H9 (cell line): ENCODE data around the gene LYRM9. TPM values are rescaled to one million over a fixed set of nuclear protein-coding genes. Genes with fewer than 3 reads are reported as not detected.

ENCODE experiments used
- DNase-seq: peaks from one replicate; pipeline ENCODE4 v3.0.0-alpha.2; 2017
- H2AFZ ChIP-seq: one replicate; pipeline ENCODE4 v1.6.1; 2013; ENCODE audit warnings: mild to moderate bottlenecking, low read length, control low read depth, moderate library complexity
- H2AK5ac ChIP-seq: 2 replicates; pipeline ENCODE4 v1.6.1; 2013; ENCODE audit warnings: low read length, control low read depth, mixed read lengths; ENCODE audit not compliant: insufficient read length
- H2BK120ac ChIP-seq: one replicate; pipeline ENCODE4 v1.6.1; 2013; ENCODE audit warnings: low read depth, mild to moderate bottlenecking, low read length, control low read depth, inconsistent platforms; ENCODE audit not compliant: poor library complexity, severe bottlenecking
- H2BK12ac ChIP-seq: 2 replicates; pipeline ENCODE4 v1.6.1; 2013; ENCODE audit warnings: low read length, control low read depth, mixed read lengths, low read depth; ENCODE audit not compliant: insufficient read length
- H2BK15ac ChIP-seq: 2 replicates; pipeline ENCODE4 v1.6.1; 2013; ENCODE audit warnings: low read depth, low read length, control low read depth
- H2BK20ac ChIP-seq: one replicate; pipeline ENCODE4 v1.6.1; 2013; ENCODE audit warnings: low read depth, mild to moderate bottlenecking, low read length, control low read depth, inconsistent platforms; ENCODE audit not compliant: poor library complexity, severe bottlenecking
- H2BK5ac ChIP-seq: 2 replicates; pipeline ENCODE4 v1.6.1; 2013; ENCODE audit warnings: low read length, control low read depth, mixed read lengths; ENCODE audit not compliant: insufficient read length
- H3K14ac ChIP-seq: 2 replicates; pipeline ENCODE4 v1.6.1; 2013; ENCODE audit warnings: low read length, control low read depth; ENCODE audit not compliant: insufficient read depth
- H3K18ac ChIP-seq: 2 replicates; pipeline ENCODE4 v1.6.1; 2013; ENCODE audit warnings: low read depth, mild to moderate bottlenecking, mixed read lengths, low read length, control low read depth; ENCODE audit not compliant: insufficient read length
- H3K23ac ChIP-seq: 2 replicates; pipeline ENCODE4 v1.6.1; 2013; ENCODE audit warnings: low read length, control low read depth, mixed read lengths, low read depth; ENCODE audit not compliant: insufficient read length
- H3K23me2 ChIP-seq: 2 replicates; pipeline ENCODE4 v1.6.1; 2013; ENCODE audit warnings: low read depth, mild to moderate bottlenecking, mixed read lengths, low read length, control low read depth; ENCODE audit not compliant: insufficient read length, poor library complexity, severe bottlenecking
- H3K27ac ChIP-seq: 2 replicates; pipeline ENCODE4 v1.5.1; 2013; ENCODE audit warnings: low read length, control low read depth, mixed read lengths, low read depth; ENCODE audit not compliant: insufficient read length
- H3K27me3 ChIP-seq: 2 replicates; pipeline ENCODE4 v1.6.1; 2013; ENCODE audit warnings: low read length, control low read depth, inconsistent platforms; ENCODE audit not compliant: insufficient read depth
- H3K4ac ChIP-seq: 2 replicates; pipeline ENCODE4 v1.6.1; 2013; ENCODE audit warnings: low read depth, mild to moderate bottlenecking, control low read depth, inconsistent platforms, low read length, moderate library complexity
- H3K4me1 ChIP-seq: 2 replicates; pipeline ENCODE4 v1.6.1; 2013; ENCODE audit warnings: low read length, control low read depth, inconsistent platforms; ENCODE audit not compliant: insufficient read depth
- H3K4me2 ChIP-seq: 2 replicates; pipeline ENCODE4 v1.6.1; 2013; ENCODE audit warnings: low read length, control low read depth, mixed read lengths; ENCODE audit not compliant: insufficient read length, insufficient read depth
- H3K56ac ChIP-seq: 2 replicates; pipeline ENCODE4 v1.6.1; 2013; ENCODE audit warnings: low read depth, mild to moderate bottlenecking, mixed read lengths, low read length, control low read depth; ENCODE audit not compliant: insufficient read length
- H3K79me1 ChIP-seq: 2 replicates; pipeline ENCODE4 v1.6.1; 2013; ENCODE audit warnings: low read depth, mild to moderate bottlenecking, moderate library complexity, low read length, control low read depth, inconsistent platforms; ENCODE audit not compliant: insufficient read depth, poor library complexity, severe bottlenecking
- H3K79me2 ChIP-seq: 2 replicates; pipeline ENCODE4 v1.6.1; 2013; ENCODE audit warnings: low read length, control low read depth, inconsistent platforms; ENCODE audit not compliant: insufficient read depth
- H3K9ac ChIP-seq: 2 replicates; pipeline ENCODE4 v1.6.1; 2013; ENCODE audit warnings: low read length, control low read depth, mixed read lengths; ENCODE audit not compliant: insufficient read length; ENCODE audit errors: extremely low read depth
- H3K9me3 ChIP-seq: one replicate; pipeline ENCODE4 v1.6.1; 2013; ENCODE audit warnings: low read depth, low read length, inconsistent platforms; ENCODE audit not compliant: control insufficient read depth
- H3T11ph ChIP-seq: one replicate; pipeline ENCODE4 v1.6.1; 2013; ENCODE audit warnings: mild to moderate bottlenecking, low read length, control low read depth, inconsistent platforms
- H4K20me1 ChIP-seq: one replicate; pipeline ENCODE4 v1.6.1; 2013; ENCODE audit not compliant: control insufficient read depth, insufficient read length, insufficient read depth
- H4K5ac ChIP-seq: 2 replicates; pipeline ENCODE4 v1.6.1; 2013; ENCODE audit warnings: low read depth, mild to moderate bottlenecking, mixed read lengths, low read length, control low read depth; ENCODE audit not compliant: insufficient read length
- H4K8ac ChIP-seq: replicated peaks from 2 replicates; pipeline ENCODE4 v1.6.1; 2013; ENCODE audit warnings: low read length, control low read depth, mixed read lengths, low read depth; ENCODE audit not compliant: insufficient read length
- H4K91ac ChIP-seq: 2 replicates; pipeline ENCODE4 v1.6.1; 2013; ENCODE audit warnings: low read depth, mild to moderate bottlenecking, moderate library complexity, mixed read lengths, low read length, control low read depth; ENCODE audit not compliant: insufficient read length
- H3K27ac Mint-ChIP-seq, 3 experiments: 2 replicates in 2 of 3; 3 replicates in 1 of 3; pipeline ENCODE4 v1.8.0; 2020 to 2021; ENCODE audit warnings: mixed read lengths in 3 of 3, mild to moderate bottlenecking in 1 of 3, moderate library complexity in 1 of 3
- H3K27me3 Mint-ChIP-seq: 2 replicates; pipeline ENCODE4 v1.8.0; 2021; ENCODE audit warnings: low read depth, mild to moderate bottlenecking, moderate library complexity, mixed read lengths
- H3K36me3 Mint-ChIP-seq, 3 experiments: 2 replicates in 2 of 3; 3 replicates in 1 of 3; pipeline ENCODE4 v1.8.0; 2020 to 2021; ENCODE audit warnings: low read depth in 3 of 3, mixed read lengths in 3 of 3; ENCODE audit not compliant: insufficient read depth in 1 of 3
- H3K4me1 Mint-ChIP-seq, 2 experiments: 2 replicates each; pipeline ENCODE4 v1.8.0; 2020; ENCODE audit warnings: mixed read lengths in 2 of 2
- H3K4me3 Mint-ChIP-seq, 2 experiments: 2 replicates in 1 of 2; 3 replicates in 1 of 2; pipeline ENCODE4 v1.8.0; 2020 to 2021; ENCODE audit warnings: mild to moderate bottlenecking in 2 of 2, mixed read lengths in 2 of 2, moderate library complexity in 1 of 2
- H3K9me3 Mint-ChIP-seq, 2 experiments: 2 replicates in 1 of 2; 3 replicates in 1 of 2; pipeline ENCODE4 v1.8.0; 2020; ENCODE audit warnings: mild to moderate bottlenecking in 2 of 2, mixed read lengths in 2 of 2, moderate library complexity in 1 of 2
- WGBS: extraction: QIAGEN DNeasy Blood & Tissue Kit; methylation state at CpG from one replicate; pipeline ENCODE4 v1.1.7; 2013; ENCODE audit warnings: missing lambda C conversion rate, low lambda C conversion rate, mixed read lengths; ENCODE audit not compliant: insufficient read length; ENCODE audit errors: extremely low coverage; 5-methylcytosine and 5-hydroxymethylcytosine counted together
- total RNA-seq: library from RNA; stranded (reverse); gene quantifications from 2 replicates; pipeline ENCODE4 v1.2.1, GENCODE V29; 2021
- TF ChIP-seq, protein P1 (sequence below): fragments of 200-600 bp; sonication (generic); conservative IDR thresholded peaks from 3 replicates; pipeline ENCODE4 v1.8.0; 2021; ENCODE audit warnings: antibody characterized with exemption, mild to moderate bottlenecking

LYRM9 gene
- total RNA-seq, 1 experiment from 2014 or later: 2.2 TPM

GRCh38 chr17:27860971-27861664 lies 32.0 kb downstream of the LYRM9 start:
- no peak overlapping the region for H3K23ac ChIP-seq
- H3K14ac ChIP-seq: no peak overlapping the region
- no peak overlapping the region for H4K91ac ChIP-seq
- H3K36me3 Mint-ChIP-seq: no peaks in the 10 kb centered on the region
- no peak overlapping the region for H3T11ph ChIP-seq
- H3K4ac ChIP-seq: no peak overlapping the region
- H3K4me1 Mint-ChIP-seq: peaks cover 7% of the 10 kb centered on the region in 2 experiments
- no peaks in the 10 kb centered on the region; a peak in 2 of 5 replicates for H3K9me3 Mint-ChIP-seq
- H4K8ac ChIP-seq: no peak overlapping the region
- H2BK15ac ChIP-seq: no peak overlapping the region
- H3K27ac ChIP-seq: no peak overlapping the region
- DNase-seq: no peak
- no peak overlapping the region for H3K4me3 Mint-ChIP-seq
- H3K9ac ChIP-seq: no peak overlapping the region
- no peak overlapping the region for H2AK5ac ChIP-seq
- H3K27me3 Mint-ChIP-seq: peaks cover 5% of the 10 kb centered on the region
- no peaks in the 10 kb centered on the region for H3K79me1 ChIP-seq
- no peak overlapping the region for H4K5ac ChIP-seq
- no peak overlapping the region for H2BK12ac ChIP-seq
- H2BK5ac ChIP-seq: no peak overlapping the region
- no peaks in the 10 kb centered on the region for H3K9me3 ChIP-seq
- H3K27ac Mint-ChIP-seq: no peak overlapping the region
- H2AFZ ChIP-seq: no peak overlapping the region
- no peaks in the 10 kb centered on the region for H3K27me3 ChIP-seq
- no peaks in the 10 kb centered on the region for H3K4me1 ChIP-seq
- H2BK20ac ChIP-seq: no peak overlapping the region
- H3K56ac ChIP-seq: no peak overlapping the region
- no peak overlapping the region for H3K18ac ChIP-seq
- no peaks in the 10 kb centered on the region for H3K23me2 ChIP-seq
- H2BK120ac ChIP-seq: no peak overlapping the region
- no CpG with 5 or more reads among the region's 3 CpGs for WGBS
- no peaks in the 10 kb centered on the region for H3K79me2 ChIP-seq
- no peak overlapping the region for H3K4me2 ChIP-seq
- H4K20me1 ChIP-seq: no peaks in the 10 kb centered on the region
- TF ChIP-seq, protein P1, sequence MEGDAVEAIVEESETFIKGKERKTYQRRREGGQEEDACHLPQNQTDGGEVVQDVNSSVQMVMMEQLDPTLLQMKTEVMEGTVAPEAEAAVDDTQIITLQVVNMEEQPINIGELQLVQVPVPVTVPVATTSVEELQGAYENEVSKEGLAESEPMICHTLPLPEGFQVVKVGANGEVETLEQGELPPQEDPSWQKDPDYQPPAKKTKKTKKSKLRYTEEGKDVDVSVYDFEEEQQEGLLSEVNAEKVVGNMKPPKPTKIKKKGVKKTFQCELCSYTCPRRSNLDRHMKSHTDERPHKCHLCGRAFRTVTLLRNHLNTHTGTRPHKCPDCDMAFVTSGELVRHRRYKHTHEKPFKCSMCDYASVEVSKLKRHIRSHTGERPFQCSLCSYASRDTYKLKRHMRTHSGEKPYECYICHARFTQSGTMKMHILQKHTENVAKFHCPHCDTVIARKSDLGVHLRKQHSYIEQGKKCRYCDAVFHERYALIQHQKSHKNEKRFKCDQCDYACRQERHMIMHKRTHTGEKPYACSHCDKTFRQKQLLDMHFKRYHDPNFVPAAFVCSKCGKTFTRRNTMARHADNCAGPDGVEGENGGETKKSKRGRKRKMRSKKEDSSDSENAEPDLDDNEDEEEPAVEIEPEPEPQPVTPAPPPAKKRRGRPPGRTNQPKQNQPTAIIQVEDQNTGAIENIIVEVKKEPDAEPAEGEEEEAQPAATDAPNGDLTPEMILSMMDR: no peak
